Skeletal muscle satellite cell (primary cell): ENCODE data around the gene TSPO2.

Experiments
- H3K27me3 ChIP-seq: 2 replicates; pipeline ENCODE4 v1.7.0; 2013; ENCODE audit warnings: low read length; ENCODE audit not compliant: control insufficient read depth, insufficient read depth
- H3K36me3 ChIP-seq: 2 replicates; pipeline ENCODE4 v1.7.0; 2013; ENCODE audit warnings: mild to moderate bottlenecking, control low read depth, low read length; ENCODE audit not compliant: insufficient read depth
- H3K4me1 ChIP-seq: 2 replicates; pipeline ENCODE4 v1.7.0; 2013; ENCODE audit warnings: low read length; ENCODE audit not compliant: control insufficient read depth, insufficient read depth
- H3K4me2 ChIP-seq: 2 replicates; pipeline ENCODE4 v1.7.0; 2013; ENCODE audit warnings: mild to moderate bottlenecking, low read length
- H3K4me3 ChIP-seq: 2 replicates; pipeline ENCODE4 v1.7.0; 2013; ENCODE audit warnings: low read length
- H3K9ac ChIP-seq: 2 replicates; pipeline ENCODE4 v1.7.0; 2013; ENCODE audit warnings: mild to moderate bottlenecking, low read depth, low read length, moderate library complexity
- H3K9me3 ChIP-seq: replicated peaks from 2 replicates; pipeline ENCODE4 v1.7.0; 2013; ENCODE audit warnings: mild to moderate bottlenecking, control low read depth, low read length

TSPO2 gene

GRCh38 chr6:41083072-41083471 is 40.8 kb downstream of the TSPO2 start:
- Histone ChIP-seq H3K9ac (no peak overlapping the region), H3K27me3 (no peaks in the 10 kb centered on the region), H3K4me1 (no peaks in the 10 kb centered on the region), H3K9me3 (no peaks in the 10 kb centered on the region), H3K36me3 (peaks cover 58% of the 10 kb centered on the region), H3K4me2 (no peak overlapping the region), H3K4me3 (no peak overlapping the region)

- H3K9ac ChIP-seq, result no peak overlapping the region
- peaks cover 56% of the 10 kb centered on the region for H3K36me3 ChIP-seq
- no peak overlapping the region for H3K4me2 ChIP-seq
- H3K4me1 ChIP-seq, result no peaks in the 10 kb centered on the region
- H3K9me3 ChIP-seq, result no peaks in the 10 kb centered on the region
- no peaks in the 10 kb centered on the region for H3K27me3 ChIP-seq
- no peak overlapping the region for H3K4me3 ChIP-seq
Observed at GRCh38 chr6:41085182-41085581, 42.9 kb downstream of the TSPO2 start.

- Histone ChIP-seq H3K4me2 (no peak overlapping the region), H3K36me3 (peaks cover 67% of the 10 kb centered on the region), H3K27me3 (no peaks in the 10 kb centered on the region), H3K4me3 (no peak overlapping the region), H3K9me3 (no peaks in the 10 kb centered on the region), H3K4me1 (no peaks in the 10 kb centered on the region), H3K9ac (no peak overlapping the region)
Observed at GRCh38 chr6:41088451-41088850, 46.2 kb downstream of the TSPO2 start.

- Histone ChIP-seq H3K27me3 (no peaks in the 10 kb centered on the region), H3K4me1 (no peaks in the 10 kb centered on the region), H3K9ac (no peak overlapping the region), H3K4me2 (no peak overlapping the region), H3K9me3 (no peaks in the 10 kb centered on the region), H3K4me3 (no peak overlapping the region), H3K36me3 (peaks cover 73% of the 10 kb centered on the region)
Observed at GRCh38 chr6:41090841-41091761, 48.8 kb downstream of the TSPO2 start.

GRCh38 chr6:41092421-41093140 is 50.3 kb downstream of the TSPO2 start:
- Histone ChIP-seq H3K27me3 (no peaks in the 10 kb centered on the region), H3K4me3 (no peak overlapping the region), H3K36me3 (peaks cover 87% of the 10 kb centered on the region), H3K4me1 (peaks cover 7% of the 10 kb centered on the region), H3K4me2 (no peak overlapping the region), H3K9ac (no peak overlapping the region), H3K9me3 (no peaks in the 10 kb centered on the region)

GRCh38 chr6:41093729-41094128 is 51.5 kb downstream of the TSPO2 start:
- peaks cover 15% of the 10 kb centered on the region for H3K4me1 ChIP-seq
- no peaks in the 10 kb centered on the region for H3K27me3 ChIP-seq
- no peak overlapping the region for H3K9ac ChIP-seq
- H3K36me3 ChIP-seq, result peaks cover 92% of the 10 kb centered on the region
- H3K4me3 ChIP-seq, result no peak overlapping the region
- no peaks in the 10 kb centered on the region for H3K9me3 ChIP-seq
- no peak overlapping the region for H3K4me2 ChIP-seq
